HG03103 (cell line): ENCODE data around the gene COG8.
"Not testable (repeated sequence)": the region's sequence is repeated elsewhere in the genome, so short reads cannot be mapped to it uniquely, and the experiment has no call there.

Experiments used
- ATAC-seq: cut with Tn5 transposase; IDR thresholded peaks from one replicate; pipeline ENCODE4 v1.9.1; 2021; ENCODE audit warnings: low read depth; ENCODE audit not compliant: unreplicated experiment

The COG8 gene

DNA sequence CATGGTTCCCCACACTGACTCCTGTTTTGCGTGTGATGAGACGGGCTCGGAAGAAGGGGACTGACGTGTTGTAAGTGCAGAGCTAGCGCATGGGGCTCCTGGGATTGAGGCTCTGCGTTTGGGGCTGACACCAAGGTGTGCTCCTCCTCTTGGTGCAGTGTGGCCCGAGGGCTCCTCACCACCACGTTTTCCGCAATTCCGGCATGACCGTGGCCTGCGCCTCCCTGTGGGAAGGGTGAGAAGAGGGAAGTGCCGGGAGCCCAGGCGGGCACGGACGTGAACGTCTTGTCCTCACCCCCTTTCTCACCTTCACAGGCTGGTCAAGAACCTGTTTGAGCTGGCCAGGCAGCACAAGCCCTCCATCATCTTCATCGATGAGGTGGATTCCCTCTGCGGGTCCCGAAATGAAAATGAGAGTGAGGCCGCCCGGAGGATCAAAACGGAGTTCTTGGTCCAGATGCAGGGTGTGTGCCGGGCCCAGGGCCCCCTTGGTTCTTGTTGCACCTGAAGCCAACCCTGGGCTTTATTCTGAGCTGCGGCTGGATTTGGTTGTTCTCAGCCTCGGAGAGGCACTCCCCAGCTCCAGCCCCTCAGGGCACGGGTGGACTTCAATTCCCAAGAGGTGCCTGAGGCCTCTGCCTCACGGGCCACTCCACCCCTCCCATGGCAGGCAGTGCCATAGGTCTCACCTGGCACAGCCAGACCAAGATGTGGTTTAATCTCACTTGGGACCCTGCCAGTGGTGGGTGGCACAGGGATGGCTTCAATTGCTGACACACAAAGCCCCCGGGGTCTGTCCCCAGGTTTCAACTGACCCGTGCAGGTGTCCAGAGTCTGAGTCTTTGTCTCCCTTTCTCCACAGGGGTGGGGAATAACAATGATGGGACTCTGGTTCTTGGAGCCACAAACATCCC, 19.3 kb downstream of the COG8 start:
- ATAC-seq, result no peak

DNA sequence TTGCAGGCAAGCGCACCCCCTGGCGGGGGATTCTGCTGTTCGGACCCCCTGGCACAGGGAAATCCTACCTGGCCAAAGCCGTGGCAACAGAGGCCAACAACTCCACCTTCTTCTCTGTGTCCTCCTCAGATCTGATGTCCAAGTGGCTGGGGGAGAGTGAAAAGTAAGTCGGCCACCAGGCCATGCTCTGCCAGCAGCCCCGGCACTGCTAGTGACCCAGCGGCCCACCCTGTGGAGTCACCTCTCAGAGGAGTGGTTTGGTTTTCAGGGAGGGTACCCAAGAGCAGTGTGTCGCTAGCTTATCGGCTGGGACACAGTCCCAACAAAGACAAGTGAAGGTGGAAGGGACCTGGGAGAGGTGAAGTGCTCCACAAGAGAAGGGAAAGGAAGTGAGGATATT, 20.0 kb downstream of the COG8 start:
- no peak for ATAC-seq

DNA sequence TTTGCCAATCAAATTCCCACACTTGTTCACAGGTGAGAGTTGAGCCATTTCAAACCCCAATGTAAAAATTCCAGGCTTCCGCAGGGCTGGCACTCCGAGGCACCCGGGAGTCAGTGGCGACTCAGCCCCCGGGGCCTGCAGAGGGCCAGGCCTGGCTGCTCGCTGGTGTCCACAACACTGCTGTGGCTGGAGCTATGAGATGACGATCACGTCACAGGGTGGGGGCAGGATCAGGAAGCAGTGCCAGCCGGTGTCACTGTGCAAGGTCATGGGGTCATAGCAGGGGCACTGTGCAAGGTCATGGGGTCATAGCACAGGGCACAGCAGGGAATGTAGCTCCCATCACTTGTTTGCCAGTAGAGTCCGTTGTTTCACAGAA, 20.5 kb downstream of the COG8 start:
- no peak for ATAC-seq

DNA sequence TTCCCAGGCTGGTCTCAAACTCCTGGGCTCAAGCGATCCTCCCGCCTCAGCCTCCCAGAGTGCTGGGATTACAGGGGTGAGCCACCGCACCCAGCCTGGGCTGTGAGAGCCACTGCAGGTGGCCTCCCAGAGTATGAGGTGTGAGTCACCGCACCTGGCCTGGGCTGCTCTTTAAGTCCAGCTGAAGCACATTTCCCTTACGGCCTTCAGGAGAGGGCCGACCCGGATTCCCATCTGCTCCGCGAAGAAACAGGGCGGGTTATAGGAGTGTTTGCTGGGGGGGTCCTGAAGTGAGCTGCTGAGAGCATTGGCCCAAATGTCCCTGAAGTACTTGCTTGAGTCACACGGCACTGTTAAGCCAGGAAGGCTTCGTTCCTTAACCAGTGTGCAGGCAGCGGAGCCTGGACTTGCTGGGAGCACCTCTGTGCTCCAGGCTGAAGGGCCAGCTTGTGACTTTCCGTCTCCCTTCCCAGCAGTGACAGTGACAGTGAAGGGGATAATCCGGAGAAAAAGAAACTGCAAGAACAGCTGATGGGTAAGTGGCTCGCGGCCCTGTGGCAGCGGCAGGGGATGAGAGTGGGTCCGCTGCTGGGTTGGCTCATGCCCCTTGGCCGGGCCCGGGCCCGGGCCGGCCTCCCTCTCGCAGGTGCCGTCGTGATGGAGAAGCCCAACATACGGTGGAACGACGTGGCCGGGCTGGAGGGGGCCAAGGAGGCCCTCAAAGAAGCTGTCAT, 21.0 kb downstream of the COG8 start:
- no peak for ATAC-seq

DNA sequence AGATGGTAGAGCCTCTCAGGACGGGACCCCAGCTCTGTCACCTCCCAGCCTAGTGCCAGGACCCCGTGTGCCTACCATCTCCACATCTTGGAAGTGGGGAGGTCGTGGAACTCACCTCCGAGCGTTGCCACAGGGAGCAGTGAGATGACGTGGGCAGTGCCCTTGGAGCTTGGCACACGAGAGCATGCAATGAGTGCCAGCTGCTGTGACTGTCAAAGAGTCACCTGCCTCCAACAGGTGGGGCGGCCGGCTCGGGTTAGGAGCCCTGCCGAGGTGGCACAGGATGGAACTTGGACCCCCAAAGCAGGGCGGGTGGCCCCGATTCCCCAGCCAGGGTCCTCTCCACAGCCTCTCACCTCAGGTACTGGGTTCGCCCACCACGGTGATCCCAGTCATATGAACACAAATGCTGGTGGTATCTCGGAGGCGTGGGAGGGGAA, 22.7 kb downstream of the COG8 start:
- ATAC-seq, result no peak

DNA sequence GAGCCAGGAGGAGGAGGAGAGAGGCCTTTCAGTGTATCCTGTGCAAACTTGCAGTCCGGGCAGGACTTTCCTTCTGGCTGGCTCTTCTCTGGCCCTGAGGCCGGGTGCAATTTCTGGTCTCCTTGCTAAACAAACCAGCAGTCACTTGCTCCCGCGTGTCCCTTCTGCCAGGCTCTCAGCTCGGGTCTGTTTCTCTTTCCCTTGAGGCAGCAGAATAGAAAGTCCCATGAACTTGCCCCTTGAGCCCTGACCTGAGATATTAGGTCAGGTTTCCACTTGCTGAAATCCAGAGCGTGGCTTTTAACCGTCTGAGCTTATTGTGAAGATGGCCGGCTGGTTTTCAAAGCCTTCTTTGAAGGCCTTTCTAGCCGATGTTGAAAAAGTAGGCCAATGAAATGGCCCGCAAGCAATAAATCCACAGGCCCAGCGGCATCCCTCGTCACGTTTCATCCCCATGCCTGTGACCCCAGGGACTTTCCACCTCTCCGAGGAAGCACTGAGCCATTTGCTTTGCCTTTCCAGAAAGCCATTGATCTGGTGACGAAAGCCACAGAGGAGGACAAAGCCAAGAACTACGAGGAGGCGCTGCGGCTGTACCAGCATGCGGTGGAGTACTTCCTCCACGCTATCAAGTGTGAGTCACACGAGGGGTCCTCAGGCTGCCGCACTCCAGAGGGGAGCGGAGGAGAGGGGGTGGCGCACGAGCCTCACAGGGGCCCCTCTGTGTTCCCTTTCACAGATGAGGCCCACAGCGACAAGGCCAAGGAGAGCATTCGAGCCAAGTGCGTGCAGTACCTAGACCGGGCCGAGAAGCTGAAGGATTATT, 23.7 kb downstream of the COG8 start:
- ATAC-seq, result no peak

DNA sequence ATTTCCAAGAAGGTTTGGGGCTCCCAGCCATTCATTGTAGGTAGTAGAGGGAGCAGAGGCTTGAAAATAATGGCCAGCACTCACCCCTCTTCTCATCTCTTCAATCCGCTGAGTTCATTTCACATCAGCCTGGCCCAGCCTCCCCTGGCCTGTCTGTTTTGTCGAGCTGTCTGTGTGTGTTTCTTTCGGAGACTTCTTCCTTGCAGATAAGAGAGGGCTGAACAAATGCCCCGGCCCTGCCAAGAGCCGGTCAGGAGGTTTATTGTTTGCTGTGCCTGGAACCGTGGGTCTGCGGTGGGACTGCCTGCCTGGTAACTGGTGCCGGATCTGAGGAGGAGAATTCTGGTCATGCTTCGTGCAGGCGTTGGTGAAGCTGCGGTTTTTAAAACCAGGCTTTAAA, 24.8 kb downstream of the COG8 start:
- no peak for ATAC-seq

DNA sequence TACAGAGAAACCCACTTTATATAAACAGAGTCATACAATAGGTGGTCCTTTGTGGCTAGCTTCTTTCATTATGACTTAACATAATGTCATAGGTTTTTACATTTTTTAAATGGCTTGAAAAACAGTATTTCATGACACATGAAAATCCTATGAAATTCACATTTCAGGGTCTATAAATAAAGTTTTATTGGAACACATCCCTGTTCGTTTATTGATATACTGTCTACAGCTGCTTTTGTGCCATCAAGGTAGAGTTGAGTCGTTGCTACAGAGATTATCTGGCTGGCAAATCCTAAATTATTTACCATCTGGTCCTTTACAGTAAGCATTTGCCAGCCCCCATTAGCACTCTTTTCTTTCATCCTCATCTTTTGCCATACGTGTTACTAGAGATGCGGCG, 25.9 kb downstream of the COG8 start:
- ATAC-seq, result no peak

DNA sequence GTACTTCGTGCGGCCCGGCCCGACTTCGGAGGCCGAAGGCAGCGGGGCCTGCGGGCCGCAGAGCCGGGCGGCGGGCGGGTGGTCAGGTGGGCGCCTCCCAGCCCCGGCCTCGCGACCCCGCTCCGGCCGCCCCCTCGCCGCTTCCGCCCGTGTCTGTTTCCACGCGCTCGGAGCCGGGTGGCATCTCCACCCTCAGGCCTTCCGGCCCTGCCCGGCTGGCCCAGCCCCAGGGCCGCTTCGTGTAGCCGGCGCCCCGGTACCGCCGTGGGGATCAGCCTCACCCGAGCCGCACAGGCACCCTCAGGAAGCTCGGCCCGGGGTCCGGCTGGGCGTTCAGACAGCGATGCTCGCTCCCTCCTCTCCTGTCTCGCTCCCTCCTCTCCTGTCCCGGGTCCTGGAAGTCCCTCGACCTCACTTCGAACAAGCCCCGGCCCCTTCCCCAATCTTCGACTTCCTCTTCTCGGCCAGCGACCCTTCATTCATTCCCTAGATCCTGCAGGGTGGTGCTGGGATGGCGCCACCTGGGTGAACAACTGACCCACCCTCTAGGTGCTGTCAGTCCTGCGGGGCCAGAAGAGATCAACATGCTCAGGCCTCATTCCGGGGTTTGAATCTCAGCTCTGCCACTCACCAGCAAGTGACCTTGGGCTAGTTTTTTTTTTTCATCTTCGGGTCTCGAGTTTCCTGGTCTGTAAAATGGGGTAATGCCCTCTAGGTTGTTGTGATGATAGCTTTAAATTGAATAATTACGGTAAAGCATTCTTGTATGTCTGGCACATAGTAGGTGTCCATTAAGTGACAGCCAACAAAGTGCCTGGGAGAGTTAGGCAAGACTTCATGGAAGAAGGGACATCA, 27.6 kb downstream of the COG8 start:
- ATAC-seq, result peak; percentile 37

DNA sequence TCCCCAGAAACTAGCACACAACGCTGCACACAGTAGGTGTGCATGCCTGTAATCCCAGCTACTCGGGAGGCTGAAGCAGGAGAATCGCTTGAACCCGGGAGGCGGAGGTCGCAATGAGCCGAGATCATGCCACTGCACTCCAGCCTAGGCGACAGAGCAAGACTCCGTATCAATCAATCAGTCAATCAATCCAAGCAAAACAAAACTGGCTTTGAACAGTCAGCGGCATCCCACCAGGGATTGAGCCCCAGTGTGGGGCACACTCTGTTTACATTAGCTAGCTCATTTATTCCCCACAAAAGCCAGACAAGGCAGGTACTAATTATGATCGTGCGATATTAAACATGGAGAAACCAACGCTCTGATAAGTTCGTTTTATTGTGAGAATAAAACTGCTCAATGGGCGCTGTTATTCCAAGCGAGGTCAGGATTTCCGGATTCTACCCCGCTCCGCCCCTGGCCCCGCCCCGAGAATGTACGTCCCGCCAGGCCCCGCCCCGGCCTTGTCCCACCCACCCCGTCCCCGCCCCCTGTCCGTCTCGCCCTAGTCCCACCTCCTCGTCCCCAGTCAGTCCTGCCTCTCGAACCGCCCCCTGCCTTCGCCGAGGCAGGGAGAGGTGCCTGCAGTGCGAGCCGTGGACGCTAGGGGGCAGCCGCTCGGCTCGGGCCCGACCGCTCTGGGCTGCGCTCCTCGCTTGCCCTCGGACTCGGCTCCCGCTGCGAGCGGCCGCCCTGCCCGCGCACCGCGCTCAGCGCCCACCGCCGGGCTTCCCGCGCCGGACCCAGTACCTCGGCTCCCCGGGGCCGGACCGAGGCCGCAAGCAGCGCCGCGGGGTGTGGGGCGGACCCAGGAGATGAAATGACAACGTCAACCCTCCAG, 28.5 kb downstream of the COG8 start, which contains the start of gene VPS4A:
TSS of gene VPS4A (plus strand) at position 698 of the 880 bp plus-strand sequence. CDS start at position 860, 162 bp downstream.
- peak; percentile 90 for ATAC-seq

DNA sequence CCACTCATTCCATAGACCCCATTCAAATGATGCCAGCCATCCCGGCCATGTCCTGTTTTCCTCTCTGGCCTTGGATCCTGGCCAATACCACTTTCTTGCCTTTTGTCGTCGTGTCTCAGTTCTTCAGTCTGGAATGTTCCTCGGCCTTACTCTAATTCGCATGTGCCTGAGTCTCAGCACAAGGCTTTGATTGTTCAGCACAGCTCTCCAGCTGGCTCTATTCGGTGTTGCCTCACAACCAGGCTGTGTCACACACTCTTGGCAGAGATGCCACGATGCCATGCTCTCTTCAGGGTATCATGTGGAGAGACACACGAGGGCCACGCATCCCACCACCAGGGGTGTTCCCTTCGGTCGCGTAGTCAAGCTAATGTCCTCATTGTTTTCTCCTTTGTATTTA, 30.0 kb downstream of the COG8 start:
- ATAC-seq, result no peak

DNA sequence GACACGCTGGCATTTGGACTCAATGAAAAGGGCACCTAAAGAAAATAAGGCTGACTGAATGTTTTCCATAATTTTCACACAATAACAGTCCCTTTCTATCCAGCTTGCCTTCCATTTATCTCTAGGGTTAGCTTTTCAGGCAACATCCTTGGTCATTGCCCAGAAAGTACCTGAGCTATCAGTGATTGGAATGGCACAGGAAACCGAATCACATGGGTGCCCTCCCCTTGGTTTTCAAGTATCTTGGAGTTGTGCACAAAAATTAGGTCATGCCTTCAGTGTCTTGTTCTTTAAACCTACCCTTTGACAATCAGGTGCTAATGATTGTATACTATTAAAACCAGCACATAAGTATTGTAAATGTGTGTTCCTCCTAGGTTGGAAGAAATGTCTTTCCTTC, 31.5 kb downstream of the COG8 start:
- no peak for ATAC-seq

DNA sequence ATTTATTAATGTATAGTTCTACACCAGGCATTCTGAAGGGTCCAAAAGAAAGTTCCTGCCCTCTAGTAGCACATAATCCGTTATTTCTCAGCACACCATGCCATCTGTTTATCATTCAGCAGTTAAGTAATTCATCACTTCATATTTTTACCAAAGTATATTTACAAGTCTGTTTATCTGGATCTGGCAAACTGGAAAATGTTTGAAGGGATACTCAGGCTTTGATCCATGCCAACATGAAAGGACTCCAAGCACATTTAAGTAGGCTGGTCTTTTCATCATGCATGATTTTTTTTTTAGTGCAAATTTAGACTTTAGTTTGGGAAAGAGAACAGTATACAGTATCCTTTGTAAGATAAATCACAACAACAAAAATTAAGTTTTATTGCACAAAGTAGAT, 32.3 kb downstream of the COG8 start:
- ATAC-seq, result no peak

DNA sequence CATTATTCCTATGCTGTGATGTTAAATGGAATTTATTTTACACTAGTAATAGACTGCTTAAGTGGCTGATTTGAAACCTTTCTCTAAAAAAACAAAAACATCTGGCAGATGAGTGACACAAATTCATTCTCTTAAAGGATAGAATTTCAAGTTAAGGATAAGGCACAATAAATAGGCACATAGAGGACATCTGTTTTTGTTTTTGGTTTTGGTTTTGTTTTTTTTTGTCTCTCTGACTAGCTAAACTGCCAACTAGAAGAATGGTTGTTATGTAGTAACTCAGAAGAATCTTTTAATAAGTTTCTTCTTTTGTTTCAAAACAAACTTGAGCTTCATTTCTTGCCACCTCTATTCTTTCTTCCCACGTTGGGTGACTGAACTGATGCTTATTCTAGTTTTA, 33.3 kb downstream of the COG8 start:
- ATAC-seq, result no peak

DNA sequence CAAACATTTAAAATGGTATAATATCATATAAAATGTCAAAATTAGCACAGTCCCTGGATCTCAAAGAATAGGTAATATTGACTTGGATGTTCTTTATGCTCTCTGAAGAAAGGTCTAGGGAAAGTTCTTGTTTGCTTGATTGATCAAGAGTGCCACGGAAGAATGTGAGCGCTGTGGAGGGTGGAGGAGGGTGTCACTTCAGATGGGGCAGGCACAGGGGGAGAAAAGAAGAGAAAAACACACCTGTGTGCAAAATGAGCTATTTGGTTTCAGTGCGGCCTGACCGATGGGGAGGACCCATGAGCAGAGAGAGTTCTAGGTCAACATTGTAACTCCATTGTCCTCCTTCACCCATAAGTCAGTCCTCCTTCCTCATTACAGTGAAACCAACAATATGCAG, 37.1 kb downstream of the COG8 start:
- no peak for ATAC-seq

DNA sequence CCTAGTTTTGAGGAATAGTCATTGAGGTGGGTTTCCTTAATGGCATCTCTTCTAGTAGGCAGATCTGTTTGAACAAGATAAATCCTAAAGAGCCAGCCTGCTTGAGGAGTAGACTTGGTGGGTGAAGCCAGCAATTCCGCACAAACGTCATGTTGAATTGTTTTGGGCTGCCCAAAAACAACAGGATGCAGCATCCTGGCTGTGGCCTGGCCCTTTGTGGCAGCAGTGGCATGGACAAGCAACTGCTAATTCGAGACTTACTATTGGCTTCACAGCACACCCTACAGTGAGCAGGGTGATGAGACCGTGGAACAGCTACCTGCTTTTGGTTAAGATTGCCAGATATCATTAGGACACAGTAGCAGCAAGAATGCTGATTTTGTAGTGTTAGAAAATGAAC, 37.5 kb downstream of the COG8 start:
- ATAC-seq, result no peak

DNA sequence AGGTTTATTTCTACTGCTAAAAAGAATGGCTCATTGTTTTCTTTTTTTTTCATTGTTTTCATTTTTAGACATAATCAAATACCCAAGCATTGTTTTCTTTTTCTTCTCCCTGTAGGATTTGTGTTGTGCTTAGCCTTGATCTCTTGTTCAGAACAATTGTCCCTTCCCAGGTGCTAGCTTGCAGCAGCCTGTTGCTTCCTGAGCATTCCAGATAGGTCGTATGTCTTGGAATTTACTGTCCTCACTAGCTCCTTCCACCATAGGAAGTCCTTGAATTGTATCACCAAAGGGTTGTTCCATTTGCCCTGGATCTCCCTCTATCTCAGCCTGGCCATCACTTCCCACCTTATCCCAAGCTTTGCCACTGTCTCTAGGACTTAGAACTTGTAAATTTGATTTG, 38.2 kb downstream of the COG8 start:
- no peak for ATAC-seq

DNA sequence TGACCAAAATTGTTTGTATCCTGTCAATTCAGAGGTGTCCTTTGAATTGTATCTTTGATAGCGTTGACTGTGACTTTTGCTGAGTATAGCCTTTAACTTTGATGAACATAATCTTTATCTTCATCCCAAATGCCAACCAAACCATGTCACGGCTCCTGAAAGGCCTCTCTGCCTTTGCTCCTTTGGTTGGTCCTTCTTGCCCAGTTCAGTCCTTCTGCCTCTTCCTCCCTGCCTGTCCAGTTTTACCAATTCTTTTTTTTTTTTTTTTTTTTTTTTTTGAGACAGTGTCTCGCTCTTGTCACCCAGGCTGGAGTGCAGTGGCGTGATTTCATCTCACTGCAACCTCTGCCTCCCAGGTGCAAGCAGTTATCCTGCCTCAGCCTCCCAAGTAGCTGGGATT, 41.1 kb downstream of the COG8 start:
- no peak for ATAC-seq

DNA sequence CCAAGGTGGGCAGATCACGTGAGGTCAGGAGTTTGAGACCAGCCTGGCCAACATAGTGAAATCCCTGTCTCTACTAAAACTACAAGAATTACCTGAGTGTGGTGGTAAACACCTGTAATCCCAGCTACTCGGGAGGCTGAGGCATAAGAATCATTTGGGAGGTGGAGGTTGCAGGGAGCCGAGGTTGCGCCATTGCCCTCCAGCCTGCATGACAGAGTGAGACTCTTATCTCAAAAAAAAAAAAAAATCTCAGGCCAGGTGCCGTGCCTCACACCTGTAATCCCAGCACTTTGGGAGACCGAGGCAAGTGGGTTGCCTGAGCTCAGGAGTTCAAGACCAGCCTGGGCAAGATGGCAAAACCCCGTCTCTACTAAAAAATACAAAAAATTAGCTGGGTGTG, 42.6 kb downstream of the COG8 start:
- not testable (repeated sequence) for ATAC-seq
